Prostate gland (tissue), 2 donors: ENCODE results near the gene ATP10B.

Experiments
- POLR2A ChIP-seq: fragments of 450-650 bp; IDR thresholded peaks from one replicate; pipeline ENCODE4 v1.6.1; 2016; ENCODE audit warnings: antibody characterized with exemption, mild to moderate bottlenecking
- TF ChIP-seq, protein P1 (sequence below), 4 experiments: fragments of 200-600 bp in 2 of 4; fragments of 450-650 bp in 2 of 4; sonication (generic) in 2 of 4; IDR thresholded peaks; 1 replicate in 3 of 4; 2 replicates in 1 of 4; pipeline ENCODE4 v1.5.1; 2016 to 2019; ENCODE audit warnings: antibody characterized with exemption in 4 of 4, mild to moderate bottlenecking in 2 of 4, moderate library complexity in 2 of 4

DNA sequence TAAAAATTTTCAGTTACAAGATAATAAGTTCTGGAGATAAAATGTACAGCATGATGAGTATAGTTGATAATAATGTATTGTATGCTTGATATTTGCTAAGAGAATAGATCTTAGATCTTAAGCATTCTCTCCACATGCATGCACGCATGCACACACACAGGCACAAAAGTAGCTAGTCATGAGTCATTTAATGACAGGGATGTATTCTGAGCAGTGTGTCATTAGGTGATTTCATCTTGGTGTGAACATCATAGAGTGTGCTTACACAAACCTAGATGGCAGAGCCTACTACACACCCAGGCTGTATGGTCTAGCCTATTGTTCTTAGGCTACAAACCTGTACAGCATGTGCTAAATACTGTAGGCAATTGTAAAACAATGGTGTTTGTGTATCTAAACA, 306.2 kb downstream of the ATP10B start:
- TF ChIP-seq POLR2A: no peak
- TF ChIP-seq, protein P1, sequence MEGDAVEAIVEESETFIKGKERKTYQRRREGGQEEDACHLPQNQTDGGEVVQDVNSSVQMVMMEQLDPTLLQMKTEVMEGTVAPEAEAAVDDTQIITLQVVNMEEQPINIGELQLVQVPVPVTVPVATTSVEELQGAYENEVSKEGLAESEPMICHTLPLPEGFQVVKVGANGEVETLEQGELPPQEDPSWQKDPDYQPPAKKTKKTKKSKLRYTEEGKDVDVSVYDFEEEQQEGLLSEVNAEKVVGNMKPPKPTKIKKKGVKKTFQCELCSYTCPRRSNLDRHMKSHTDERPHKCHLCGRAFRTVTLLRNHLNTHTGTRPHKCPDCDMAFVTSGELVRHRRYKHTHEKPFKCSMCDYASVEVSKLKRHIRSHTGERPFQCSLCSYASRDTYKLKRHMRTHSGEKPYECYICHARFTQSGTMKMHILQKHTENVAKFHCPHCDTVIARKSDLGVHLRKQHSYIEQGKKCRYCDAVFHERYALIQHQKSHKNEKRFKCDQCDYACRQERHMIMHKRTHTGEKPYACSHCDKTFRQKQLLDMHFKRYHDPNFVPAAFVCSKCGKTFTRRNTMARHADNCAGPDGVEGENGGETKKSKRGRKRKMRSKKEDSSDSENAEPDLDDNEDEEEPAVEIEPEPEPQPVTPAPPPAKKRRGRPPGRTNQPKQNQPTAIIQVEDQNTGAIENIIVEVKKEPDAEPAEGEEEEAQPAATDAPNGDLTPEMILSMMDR (IDR thresholded peaks at IDR 0.05): no peak
